Activated CD4-positive, alpha-beta T cell treated with anti-CD3 and anti-CD28 coated beads for 48 hours (primary cell): Measurements from ENCODE around the gene SMAD3.

Experiments
- DNase-seq: peaks from one replicate; pipeline ENCODE4 v3.0.0-alpha.2; 2020

Gene SMAD3

DNA sequence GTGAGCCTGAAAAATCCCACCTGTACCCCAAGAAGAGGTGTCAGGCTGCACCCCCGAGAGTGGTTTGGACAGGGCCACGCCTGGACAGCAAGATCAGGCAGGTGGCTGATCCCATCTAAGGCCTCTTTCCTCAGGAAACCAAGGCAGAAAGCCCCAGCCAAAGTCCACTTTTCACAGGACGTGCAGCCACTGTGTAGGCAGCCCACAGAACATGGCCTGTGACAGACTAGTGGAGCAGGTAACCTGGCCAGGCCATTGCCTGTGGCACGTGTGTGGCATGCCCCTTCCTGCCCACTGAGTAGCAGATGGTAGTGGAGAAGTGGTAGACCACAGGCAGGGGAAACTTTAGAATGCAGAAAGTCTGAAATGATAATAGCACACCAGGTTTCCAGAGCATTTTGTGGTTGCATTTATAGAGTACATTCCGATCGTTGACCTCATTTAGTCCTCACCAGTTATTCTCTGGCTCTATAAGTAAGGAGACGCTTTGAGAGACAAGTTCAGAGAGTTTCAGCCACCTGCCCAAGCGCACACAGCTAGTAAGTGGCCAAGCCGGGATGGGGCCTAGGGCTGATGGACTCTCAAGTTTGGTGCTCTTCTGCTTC is 120.3 kb downstream of the SMAD3 start:
- DNase-seq, result no peak

DNA sequence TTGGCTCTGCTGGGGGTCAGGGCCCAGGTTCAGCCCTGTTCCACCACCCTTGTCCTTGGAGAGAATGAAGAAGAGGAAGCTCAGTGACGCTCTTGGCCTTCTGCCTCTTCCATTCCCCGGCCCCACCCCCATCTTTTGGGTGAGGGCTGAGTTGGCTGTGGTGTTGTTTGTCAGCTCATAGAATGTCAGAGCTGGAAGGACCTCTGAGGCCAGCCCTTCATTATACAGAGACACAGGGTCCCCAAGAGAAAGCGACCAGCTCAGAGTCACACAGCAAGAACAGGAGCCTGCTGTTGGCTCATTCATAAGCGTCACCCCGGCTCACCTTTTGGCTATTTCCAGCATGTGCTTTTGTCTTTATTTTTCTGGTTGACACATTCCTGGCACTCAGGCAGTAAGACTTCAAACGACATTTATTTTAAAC is 120.8 kb downstream of the SMAD3 start:
- DNase-seq, result no peak

DNA sequence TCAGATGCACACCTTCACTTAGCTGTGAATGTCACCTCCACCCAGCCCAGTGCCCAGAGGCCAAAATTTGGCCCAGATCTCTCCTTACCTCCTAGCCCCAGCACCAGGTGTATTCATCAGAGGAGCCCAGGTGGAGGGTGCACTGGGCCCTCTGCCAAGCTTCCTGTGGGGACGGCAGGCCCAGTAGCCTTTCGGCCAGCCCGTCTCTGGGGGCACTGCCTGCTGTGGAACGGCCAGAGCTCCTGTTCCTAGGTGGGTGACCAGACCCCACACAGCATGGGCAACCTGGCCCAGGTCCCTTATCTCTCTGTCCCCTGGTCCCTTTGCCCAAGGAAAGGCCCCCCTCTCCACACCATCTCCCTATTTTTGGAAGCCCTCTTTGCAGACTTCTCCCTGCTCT is 121.3 kb downstream of the SMAD3 start:
- DNase-seq, result no peak

GRCh38 chr15:67187351-67187854 is 122.0 kb downstream of the SMAD3 start:
- no peak for DNase-seq

- no peak for DNase-seq
Observed at GRCh38 chr15:67188551-67189218, 123.3 kb downstream of the SMAD3 start.

GRCh38 chr15:67189326-67190051 is 124.1 kb downstream of the SMAD3 start:
- no peak for DNase-seq

- DNase-seq, result no peak
Observed at GRCh38 chr15:67190326-67190725, 124.9 kb downstream of the SMAD3 start.

GRCh38 chr15:67190813-67191212 is 125.4 kb downstream of the SMAD3 start:
- DNase-seq, result no peak

DNA sequence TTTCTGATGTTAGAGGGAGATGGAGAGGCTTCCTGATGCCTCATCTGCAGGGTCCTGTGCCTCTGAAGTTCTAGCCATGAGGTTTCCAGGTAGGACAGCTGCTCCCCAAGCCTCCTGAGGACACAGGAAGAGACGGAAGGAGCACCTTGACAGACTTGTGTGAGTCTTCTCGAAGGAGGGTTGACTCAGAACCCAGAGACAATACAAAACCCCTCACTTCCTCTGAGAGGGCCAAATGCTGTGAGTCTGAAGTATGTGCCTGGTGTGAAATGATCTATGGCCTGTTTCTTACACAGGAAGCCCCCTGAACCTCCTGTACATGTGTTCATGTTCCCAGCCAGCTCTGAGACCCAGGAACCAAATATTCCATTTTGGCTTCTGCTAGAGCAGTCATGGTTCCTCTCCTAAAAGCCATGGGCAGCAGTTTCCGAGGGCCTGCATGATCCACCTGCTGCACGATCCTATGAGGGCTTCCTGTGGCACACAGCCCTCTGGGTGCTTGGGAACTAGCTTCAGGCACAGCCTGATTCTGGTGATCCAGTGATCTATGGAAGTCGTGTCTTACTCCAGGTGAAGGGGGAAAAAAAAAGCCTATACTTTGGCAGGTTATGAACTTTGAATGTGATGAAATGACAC is 126.9 kb downstream of the SMAD3 start:
- no peak for DNase-seq

GRCh38 chr15:67193223-67193990 is 128.0 kb downstream of the SMAD3 start:
- no peak for DNase-seq

DNA sequence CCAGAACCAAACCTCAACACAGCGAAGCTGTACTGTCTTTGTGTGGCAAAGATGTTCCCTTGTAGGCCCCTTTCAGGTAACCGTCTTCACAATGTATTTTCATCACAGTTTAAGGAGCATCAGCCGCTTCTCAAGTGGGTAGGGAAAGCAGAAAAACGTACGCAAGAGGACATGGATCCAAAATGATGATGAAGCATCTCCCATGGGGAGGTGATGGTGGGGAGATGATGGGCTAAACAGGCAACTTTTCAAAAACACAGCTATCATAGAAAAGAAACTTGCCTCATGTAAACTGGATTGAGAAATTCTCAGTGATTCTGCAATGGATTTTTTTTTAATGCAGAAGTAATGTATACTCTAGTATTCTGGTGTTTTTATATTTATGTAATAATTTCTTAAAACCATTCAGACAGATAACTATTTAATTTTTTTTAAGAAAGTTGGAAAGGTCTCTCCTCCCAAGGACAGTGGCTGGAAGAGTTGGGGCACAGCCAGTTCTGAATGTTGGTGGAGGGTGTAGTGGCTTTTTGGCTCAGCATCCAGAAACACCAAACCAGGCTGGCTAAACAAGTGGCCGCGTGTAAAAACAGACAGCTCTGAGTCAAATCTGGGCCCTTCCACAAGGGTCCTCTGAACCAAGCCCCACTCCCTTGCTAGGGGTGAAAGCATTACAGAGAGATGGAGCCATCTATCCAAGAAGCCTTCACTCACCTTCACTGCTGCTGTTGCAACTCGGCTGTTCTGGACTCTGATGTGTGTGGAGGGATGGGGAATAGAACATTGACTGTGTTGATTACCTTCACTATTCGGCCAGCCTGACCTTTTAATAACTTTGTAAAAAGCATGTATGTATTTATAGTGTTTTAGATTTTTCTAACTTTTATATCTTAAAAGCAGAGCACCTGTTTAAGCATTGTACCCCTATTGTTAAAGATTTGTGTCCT is 129.0 kb downstream of the SMAD3 start:
- DNase-seq, result no peak

GRCh38 chr15:67195305-67195704 is 129.9 kb downstream of the SMAD3 start:
- no peak for DNase-seq

GRCh38 chr15:67196222-67196621 is 130.8 kb downstream of the SMAD3 start:
- DNase-seq, result no peak

- no peak for DNase-seq
Observed at GRCh38 chr15:67196672-67197363, 131.4 kb downstream of the SMAD3 start.

- DNase-seq, result no peak
Observed at GRCh38 chr15:67197364-67197695, 131.9 kb downstream of the SMAD3 start.

GRCh38 chr15:67198157-67198754 is 132.9 kb downstream of the SMAD3 start:
- no peak for DNase-seq

- DNase-seq, result no peak
Observed at GRCh38 chr15:67199391-67199790, 134.0 kb downstream of the SMAD3 start.

DNA sequence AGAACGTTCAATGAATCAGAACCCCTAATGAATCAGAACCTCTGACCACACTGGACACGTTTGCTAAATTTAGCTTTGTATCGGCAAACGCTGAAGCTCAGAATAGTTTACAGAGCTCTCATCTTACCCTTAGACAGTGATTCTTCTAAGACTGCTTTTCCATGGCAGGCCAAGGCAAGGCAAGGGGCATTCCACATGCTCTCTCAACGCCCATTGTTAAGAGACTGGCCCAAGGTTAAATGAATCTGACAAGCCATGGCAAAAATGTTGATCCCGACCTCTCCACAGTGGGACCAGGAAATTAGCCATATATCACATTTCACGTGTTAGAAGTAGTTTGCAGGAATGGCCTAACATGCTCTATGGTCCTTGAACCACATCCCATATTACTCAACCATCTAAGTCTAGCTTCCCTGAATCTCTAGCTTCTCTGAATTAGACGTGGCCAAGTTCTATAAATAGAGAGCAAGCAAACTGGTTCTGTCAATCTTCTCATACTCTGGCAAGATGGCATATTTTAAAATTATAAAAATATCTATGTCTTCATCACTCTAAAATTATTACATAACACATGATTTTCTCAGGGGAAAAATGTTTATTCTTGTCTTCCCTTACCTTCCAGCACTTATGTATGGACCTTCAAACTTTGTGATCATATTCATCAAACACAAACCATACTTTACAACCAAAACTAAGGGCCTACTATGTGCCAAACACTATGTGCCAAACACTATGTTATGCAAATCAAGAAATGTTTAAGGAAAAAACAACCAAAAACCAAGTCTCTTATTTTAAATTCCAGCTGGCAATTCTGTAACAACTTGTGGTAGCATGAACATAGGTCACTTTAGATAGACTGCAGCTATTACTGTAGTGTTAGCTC is 134.7 kb downstream of the SMAD3 start:
- no peak for DNase-seq

- no peak for DNase-seq
Observed at GRCh38 chr15:67201136-67201535, 135.7 kb downstream of the SMAD3 start.

DNA sequence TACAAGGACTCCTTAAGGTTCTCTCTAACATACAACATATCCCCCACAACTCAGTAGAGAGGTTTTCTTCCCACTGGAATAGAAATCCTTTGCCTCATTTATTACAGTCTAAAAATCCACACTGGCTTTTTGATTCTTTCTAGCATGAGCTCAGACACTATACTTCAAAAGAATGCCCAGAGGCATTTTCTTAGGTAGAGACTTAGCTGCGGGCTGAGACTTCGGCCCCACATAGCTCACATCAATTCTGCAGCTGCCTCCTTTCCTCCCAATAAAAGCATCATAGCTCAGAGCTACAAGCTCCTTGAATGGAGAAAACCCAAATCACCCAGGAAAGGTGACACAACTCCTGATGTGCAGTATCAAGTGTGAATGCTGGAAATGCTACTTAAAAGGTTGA is 136.7 kb downstream of the SMAD3 start:
- DNase-seq, result no peak
